ENCODE results near the gene ALDH8A1.

Gene ALDH8A1

DNA sequence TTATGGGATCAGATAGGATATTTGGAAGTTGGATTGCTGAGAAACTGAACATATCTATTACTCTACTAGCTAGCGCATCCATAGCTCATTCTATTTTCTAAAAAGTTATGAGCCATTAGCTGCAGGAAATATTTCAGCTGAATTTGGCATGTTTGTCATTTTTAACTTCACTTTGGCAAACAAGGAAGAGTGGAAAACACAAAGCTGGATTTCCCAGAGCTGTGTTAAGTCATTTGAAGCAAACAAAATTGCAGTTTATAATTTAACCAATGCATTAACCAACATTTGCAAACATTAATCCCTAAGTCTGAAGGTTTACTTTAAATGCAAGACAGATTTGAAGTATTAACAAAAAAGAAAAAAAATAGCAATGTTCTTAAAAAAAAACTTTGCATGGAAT lies 1.2 kb downstream of the ALDH8A1 start:
- no peak for DNase-seq

DNA sequence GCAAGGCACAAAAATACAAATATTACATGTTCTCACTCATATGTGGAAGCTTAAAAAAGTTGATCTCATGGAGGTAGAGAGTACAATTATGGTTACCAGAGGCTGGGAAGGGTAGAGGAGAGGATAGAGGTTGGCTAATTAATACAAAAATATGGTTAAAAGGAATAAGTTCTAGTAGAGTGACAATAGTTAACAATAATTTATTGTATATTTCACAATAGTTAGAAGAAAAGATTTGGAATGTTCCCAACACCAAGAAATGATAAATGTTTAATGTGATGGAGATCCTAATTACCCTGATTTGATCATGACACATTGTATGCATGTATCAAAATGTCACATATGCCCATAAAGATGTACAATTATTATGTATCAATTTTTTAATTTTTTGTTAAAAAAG lies 1.8 kb downstream of the ALDH8A1 start:
- DNase-seq, result no peak

DNA sequence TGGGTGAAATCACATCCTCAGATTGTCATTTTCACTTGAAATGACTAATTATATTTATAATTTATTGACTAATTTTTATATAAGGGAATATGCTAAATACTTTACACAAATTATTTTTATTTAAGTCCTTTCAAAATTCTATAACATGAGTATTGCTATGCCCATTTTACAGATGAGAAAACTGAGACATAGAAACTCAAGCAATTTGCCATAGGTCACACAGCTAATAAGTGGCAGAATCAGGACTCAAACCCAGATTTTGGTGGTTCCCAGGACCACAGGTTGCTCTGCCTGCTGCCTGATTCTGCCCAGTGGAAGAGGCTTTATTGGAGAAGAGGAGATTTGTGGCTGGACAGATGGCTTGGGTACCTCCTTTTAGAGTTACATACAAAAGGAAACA lies 4.9 kb downstream of the ALDH8A1 start:
- DNase-seq, result no peak

DNA sequence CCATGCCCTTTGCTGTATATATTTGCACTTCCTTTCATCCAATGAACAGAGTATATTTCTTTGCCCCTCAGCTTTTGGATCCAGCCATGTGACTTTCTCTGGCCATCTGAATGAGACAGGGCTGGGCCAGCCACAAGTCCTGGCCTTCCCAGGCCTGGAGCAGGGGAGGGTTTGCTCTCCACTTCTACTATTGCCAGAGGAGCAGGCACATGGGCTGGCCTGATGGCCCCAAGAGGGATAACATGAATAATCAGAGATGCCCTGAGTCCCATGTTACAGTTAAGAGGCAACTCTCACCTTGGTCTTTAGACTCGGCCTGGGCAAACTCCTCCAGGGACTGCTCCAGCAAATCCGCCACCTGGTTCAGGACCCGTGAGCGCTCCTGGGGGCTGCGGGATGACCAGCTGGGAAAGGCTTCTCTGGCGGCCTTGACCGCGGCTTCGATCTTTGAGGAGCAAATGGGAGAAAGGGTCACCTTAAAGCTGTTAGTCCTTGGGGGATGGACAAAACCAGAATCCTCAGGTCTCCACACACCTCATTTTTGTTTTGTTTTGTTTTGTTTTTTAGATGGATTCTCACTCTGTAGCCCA lies 6.3 kb downstream of the ALDH8A1 start:
- no peak for DNase-seq

DNA sequence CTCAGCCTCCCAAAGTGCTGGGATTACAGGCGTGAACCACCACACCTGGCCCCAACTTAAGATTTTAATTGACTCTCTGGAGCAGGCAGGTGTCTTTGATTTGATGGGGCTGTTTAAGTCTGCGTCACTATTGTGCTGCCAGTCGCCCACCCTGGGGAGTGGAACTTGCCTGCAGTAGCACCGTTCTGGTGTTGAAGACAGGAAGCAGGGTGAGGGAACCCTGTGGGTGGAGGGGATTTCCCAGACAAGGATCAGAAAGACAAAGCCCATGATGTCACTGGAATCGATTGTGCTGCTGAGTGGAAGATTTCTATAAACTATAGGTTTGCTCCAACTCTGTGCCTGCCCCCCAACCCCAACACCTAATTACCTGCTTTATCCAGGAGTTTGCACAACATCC lies 11.0 kb downstream of the ALDH8A1 start:
- peak; percentile 53 for DNase-seq

DNA sequence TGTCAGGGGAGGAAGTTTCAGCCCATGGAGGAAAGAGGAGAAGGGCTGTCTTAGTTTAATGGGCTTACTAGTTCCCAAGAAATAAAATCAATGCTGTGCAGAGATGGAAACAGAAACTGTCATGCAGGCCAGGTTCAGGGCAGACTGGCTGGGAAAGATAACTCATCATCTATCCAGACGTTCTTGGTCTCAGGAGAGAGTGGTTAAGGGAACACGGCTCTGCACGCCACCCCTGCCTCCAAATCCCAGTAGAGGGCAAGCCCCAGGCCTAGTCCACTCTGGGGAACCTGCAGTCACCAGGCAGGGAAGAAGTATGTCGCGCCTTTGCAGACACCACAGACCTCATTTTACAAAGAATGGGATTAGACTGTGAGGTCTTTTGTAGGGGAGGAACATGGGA lies 12.5 kb downstream of the ALDH8A1 start:
- no peak for DNase-seq

DNA sequence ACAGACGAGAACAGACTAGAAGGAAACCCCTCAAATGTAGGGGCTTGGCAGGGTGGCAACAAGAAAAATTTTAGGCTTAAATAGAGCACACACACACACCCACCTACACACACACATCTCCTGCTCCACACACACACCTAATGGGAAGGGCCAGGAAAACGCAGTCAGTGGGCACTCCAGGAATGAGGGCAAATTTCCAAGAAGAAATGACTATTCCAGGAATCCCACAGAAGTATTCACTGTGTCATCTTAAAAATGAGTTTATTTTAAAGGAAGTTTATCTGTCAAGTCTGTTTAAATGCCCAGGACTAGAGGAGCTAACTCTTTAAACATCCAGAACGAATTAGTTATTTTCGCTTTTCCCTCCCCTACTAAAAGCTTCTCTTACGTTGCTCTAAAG lies 13.0 kb downstream of the ALDH8A1 start:
- no peak for DNase-seq

DNA sequence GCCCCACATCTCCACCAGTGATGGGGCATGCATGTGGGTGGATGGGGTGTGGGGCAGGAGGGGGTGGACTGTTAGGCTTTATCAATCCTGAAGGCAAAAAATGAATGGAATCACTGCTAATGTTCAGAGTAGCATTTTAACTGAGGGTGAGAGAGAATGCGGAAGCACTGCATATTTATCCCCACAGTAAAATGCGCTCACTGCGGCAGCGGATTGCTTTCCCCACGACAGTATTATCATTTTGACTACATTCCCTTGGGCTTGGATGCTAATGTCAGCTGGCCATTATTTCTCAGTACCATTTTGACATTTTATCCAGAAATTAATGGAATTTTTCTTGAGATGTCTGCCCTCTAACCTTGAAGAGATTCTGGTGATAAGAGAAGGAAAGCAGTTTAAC lies 13.4 kb downstream of the ALDH8A1 start:
- no peak for DNase-seq

DNA sequence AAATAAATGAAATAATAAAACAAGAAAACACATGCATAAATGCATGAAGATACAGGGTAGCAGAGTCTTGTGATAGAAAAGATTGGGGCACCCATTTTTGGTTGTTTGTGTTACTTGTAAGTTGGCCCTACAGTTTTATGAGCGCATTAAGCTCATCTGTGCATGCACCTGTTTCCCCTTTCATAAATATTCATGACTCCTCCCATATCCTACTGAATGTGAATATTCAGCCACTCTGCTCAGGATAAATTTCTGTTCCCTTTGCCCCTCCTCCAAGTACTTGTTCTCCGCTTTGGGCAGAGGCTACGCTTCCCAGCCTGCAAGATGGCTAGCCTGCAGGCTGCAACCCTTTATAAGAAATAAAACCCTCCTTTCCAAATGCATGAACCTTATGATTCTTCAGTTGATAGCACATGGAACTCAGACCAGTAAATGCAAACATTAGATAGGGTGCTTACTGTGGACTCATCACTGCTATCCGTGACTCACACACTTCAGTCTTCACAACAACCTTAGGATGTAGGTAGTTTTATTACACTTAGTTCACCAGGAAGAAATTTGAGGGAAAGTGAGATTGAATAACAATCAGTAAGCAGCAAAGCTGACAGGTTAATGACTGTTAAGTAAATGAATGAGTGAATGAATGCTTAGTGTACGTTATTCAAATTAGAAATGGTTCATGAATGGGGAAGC lies 15.0 kb downstream of the ALDH8A1 start:
- no peak for DNase-seq

DNA sequence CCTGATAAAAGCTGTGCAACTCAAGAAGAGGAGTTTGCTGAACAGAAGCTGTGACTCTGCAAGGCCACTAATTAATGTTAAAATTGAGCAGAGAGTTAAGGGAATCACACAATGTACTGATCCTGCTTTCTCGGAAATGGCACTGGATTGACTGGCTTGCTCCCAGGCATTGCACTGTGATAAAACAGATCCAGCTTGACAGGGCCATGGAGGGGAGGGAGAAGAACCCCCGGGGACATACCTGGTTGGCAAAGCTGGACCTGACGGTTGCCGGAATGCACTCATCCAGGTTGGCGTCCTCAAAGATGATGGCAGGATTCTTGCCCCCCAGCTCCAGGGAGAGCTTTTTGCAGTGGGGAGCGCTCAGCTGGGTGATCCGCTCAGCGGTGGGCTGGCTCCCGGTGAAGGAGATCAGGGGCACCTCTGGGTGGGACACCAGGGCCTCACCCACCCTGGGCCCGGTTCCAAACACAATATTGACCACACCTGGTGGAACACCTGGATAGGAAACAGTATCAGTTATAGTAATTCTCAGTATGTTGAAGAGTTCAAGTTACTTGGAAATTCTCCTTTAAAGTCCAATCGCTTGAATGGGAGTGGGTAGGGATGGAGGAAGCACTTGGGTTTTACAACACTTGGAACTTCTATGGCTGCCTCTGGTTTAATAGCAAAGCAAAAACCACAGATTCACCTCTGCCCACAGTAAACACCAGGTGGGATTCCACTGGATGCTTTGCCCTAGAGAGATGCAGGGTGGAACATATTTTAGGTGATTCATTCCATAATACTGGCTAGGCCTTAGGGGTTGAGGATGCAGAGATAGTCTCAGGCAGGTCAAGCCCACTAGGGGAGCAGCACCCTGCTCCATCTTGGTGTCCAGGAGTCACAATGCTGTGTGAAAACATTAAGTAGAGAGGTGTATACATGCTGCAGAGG lies 17.1 kb downstream of the ALDH8A1 start:
- DNase-seq, result no peak

DNA sequence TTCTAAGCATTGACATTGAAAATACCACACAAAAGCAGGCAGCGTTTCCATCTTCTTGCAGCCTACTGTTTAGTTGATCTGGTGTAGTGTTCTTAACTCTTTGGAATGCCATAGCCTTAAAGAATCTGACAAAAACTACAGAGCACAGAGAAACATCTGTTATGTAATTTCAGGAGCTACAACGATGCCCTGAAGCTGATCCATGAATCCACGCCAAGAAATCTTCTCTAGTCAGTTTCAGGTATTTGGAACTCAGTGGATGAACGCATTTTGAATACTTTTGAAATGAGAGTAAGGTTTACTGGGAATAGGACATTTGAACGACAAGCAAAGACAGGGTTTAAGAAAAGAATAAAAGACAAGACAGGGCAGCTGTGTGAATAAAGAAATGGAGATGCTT lies 17.8 kb downstream of the ALDH8A1 start:
- DNase-seq, result no peak

DNA sequence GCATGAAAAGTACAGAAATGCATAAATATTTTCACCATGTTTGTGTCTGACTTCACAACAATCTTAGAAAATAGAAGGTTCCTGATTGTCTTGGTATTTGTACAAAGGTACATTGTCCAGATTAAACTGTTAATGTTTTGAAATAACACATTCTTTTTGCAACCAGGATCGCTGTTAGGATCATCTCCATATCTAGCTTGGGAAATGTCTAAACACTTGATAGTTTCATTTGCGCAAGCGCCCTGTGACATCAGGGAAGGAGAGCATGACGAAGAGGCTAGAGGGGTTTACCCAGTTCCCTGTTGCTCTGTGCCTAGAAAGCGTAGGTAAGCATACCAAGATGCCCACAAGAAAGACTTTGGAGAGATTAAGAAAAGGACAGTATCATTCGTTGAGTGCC lies 19.4 kb downstream of the ALDH8A1 start:
- no peak for DNase-seq

DNA sequence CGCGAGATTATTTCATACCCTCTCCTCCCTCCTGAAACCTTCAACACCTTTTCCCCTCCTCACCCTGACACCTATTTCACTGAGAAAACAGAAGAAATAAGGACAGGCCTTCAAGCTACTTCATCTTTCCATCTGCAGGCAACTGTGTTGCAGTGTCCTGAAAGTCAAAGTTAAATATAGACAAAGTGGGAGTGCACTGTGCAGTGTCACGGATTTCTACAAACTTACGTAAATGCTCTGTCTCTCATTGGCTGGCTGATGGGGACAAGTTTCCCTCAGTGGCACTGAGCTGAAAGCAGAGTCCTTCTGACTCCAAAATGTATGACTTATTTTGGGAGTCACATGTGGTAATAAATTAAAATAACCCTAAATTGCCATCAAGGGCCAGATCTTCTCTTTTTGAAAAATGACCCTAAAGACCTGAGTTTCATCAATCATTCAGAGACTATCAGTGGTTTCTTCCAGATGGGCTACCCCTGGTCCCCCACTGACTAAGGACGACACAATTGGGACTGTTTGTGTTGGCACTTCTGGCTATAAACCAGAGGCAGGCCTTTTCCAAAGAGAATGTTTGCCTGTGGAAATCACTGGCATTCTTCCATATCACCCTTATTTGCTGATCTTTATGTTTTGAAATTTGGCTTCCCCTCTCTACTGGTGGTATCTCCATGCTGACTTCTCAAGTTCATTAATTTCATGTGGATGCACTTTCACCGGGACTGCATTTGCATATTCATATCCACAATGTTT lies 21.6 kb downstream of the ALDH8A1 start:
- no peak for DNase-seq

DNA sequence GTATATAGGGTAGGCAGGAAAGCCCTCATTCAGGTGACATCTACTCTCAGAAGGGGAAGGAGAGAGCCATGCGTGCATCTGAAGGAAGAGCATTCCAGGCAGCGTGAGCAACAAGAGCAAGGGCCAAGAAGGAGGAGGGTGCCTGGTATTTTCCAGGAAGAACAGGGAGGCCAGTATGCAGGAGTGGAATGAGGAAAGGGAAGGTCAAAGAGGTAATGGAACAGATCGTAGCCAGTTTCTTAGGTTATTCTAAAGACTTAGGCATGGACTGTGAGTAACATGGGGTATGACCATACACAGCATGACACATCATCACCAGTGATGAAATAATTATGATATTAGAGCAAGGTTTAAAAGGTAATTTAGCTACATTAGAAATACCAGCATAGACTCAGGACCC lies 24.1 kb downstream of the ALDH8A1 start:
- no peak for DNase-seq

DNA sequence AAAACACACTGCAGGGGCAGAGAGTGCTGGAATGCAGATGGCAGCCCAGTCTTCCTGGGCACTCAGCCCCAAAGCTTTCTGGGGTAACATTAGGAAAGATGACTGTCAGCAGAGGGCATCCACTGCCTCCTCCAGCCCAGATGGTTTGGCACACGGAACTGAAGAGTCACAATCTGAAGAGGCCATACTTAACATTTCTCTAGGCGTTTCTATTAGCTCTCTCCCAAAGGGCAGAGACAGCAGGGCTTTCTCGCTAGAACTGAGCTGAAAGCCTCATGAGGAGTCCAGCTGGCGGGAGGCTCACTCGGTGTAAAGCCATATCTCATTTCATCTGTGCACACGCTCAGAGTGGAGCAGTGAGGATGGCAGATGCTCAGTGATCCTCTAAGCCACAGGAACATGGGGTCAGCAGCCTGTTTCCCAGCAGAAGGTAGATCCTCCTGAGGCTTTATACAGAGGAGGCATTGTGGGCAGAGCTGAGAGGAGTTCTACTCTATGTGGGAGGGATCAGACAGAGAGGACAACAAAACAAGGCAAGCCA lies 28.1 kb downstream of the ALDH8A1 start:
- DNase-seq, result no peak

DNA sequence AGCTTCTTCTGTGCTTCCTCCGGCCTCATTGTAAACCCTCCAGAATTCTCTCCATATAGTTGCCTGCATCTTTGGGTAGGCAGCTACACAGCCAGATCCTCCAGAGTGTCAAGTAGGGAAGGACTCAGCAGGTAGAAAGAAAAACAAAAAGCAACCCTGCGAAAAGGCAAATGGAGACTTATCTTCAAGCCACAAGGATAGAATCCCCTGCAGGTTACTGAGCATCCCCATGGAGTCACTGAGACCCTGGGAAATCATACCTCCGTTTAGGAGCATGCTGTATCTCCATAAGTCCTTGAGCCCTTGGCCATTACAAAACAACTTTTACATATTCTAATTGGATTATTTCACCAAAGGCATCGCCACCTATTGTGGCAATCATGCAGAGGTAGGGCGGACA lies 28.6 kb downstream of the ALDH8A1 start:
- no peak for DNase-seq

DNA sequence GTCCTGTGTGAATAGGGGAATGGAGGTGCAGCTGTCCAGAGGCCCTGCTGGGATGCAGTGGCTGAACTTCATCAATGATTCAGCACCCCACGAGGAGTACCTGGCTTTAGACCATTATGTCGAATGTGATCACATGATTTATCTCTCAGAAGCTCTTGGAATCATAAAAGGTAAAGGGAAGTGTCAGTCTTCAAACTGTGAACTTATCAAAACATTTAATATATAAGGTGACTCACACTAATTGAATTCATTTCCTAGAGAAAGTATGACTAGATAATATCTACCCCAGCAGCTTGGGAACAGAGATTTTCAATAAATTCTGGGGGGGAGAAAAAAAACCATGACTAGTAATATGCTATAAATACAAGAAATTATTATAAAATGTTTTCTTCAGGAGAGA lies 29.5 kb downstream of the ALDH8A1 start:
- no peak for DNase-seq

DNA sequence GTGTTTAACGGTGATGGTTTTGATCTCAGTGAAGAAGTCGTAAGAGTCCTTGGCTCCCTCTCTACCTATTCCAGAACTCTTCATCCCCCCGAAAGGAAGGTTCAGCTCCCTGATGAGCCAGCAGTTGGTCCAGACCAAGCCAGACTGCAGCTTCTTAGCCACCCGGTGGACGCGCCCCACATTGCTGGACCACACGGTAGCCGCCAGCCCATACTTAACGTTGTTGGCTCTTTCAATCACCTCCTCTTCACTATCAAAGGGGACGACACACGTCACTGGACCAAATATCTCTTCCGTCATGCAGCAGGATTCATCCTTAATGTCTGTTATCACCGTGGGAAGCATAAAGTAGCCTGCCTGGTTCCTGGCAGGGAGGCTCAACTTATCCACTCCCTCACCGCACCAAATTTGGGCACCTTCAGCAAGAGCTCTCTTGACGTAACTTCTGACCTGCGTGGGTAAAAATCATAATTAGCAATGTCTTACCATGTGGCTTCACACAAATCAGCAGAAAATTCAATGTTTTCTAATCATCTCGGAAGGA lies 31.4 kb downstream of the ALDH8A1 start:
- DNase-seq, result no peak

DNA sequence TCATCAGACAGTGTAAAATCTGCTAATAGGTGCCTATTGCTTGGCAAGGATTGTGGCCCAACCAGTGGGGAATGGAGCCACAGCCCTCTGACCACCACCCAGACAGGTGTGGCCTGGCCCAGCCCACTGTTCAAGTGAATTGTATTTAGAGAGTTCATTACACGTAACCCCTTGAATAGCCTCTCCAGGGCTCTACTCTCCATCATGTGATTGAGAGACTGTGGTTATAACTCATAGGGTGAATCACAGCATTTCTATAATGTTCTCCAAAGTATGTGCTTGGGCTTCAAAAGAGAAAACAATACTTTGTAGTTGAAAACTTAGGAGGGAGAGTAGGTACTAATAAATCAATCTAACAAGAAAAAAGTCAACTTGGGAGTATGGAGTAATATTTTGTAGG lies 38.4 kb downstream of the ALDH8A1 start:
- DNase-seq, result no peak

DNA sequence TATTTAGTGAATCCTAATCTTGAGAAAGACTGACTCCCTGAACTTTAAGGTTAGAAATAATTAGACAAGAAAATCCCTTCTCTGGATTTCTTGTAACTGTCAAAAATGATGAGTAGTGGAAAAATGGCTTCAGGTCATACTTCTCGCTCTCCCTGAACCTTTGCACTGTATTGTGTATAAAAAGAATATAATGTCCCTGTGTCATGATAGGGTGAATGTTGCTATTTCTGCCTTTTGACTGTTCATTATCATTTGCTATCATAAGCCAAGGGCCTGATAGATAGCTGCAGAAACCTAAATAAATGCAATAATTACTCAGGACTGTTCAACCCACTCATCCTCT lies 39.3 kb downstream of the ALDH8A1 start:
- no peak for DNase-seq

DNA sequence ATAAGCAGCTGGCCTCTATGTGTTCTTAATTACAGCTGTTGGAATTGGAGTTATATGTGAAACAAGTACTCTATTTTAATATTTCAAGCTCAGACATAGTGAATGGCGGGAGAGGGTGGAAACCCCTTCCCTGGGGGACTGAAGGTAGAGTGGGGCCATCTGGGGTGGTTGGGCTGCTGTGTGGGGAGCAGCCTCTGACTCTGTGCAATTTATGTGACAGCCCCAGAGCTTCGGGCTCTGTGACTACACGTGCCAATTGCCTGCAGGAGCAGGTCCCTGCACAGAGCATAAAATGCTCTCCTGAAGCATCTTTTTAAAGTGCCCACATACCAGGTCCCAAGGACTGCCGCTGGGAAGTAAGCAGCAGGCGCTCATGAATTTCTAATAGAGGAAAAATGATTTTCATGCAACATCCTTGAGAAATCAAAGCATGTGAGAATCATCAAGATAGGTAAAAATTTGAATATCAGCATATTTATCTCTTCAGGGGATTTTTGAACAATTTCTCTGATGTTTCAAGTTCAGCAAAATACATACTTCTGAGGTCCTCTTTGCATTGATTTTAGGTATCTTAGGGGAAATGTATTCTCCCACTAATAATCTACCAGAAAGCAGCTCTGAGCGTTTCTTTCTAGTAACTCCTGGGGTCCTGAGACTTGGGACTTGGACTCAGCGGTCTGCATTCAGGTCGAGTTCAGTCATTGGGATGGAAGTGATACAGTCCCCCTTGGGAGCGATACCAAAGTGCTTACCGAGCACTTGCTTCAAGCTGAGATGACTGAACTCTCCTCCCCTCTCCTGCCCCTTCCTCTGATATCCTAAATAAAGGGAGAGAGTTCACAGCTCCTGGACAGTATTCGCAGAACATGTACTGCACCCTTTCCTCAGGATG lies 40.0 kb downstream of the ALDH8A1 start:
- no peak for DNase-seq
